C4-2B (cell line): ENCODE results near the gene KLK11.

Experiments
- ZFX ChIP-seq: fragments of 450-650 bp; IDR thresholded peaks from 2 replicates; pipeline ENCODE4 v1.6.1; 2017
- TF ChIP-seq, protein P1 (sequence below): fragments of 450-650 bp; conservative IDR thresholded peaks from 2 replicates; pipeline ENCODE4 v1.5.1; 2017; ENCODE audit warnings: mild to moderate bottlenecking

DNA sequence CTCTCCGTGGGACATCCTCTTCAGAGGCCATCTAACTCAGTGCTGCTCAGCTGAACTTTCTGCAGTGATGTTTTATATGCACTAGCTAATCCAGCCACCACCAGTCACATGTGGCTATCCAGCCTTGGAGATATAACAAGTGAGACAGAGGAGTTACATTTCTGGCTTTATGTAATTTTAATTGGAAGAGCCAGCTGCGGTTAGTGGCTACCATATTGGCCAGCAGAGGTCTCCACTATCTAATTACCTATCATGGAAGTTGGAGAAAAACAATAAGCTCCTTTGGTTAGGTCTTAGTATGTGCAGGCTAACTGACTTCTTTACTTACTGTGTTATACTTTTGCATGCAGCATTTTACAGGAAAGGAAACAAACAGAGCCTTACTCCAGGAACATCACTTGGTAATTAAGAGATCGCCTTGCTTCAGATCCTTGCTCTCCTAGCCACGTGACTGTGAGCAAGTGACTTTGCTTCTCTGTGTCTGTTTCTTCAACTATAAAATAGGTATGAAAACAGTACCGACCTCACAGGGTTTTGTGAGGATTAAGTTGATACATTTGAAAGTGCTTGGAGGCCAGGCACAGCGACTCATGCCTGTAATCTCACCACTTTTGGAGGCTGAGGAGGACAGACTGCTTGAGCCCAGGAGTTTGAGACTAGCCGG lies 5.3 kb downstream of the KLK11 start:
- TF ChIP-seq, protein P1, sequence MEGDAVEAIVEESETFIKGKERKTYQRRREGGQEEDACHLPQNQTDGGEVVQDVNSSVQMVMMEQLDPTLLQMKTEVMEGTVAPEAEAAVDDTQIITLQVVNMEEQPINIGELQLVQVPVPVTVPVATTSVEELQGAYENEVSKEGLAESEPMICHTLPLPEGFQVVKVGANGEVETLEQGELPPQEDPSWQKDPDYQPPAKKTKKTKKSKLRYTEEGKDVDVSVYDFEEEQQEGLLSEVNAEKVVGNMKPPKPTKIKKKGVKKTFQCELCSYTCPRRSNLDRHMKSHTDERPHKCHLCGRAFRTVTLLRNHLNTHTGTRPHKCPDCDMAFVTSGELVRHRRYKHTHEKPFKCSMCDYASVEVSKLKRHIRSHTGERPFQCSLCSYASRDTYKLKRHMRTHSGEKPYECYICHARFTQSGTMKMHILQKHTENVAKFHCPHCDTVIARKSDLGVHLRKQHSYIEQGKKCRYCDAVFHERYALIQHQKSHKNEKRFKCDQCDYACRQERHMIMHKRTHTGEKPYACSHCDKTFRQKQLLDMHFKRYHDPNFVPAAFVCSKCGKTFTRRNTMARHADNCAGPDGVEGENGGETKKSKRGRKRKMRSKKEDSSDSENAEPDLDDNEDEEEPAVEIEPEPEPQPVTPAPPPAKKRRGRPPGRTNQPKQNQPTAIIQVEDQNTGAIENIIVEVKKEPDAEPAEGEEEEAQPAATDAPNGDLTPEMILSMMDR = peak; percentile 94
- TF ChIP-seq ZFX = no peak
